Brain microvascular endothelial cell (primary cell): ENCODE results near the gene SS18L1.

ENCODE experiments used
- DNase-seq: peaks from one replicate; pipeline ENCODE4 v3.0.0-alpha.2; 2020
- H3K27ac ChIP-seq: fragments of 250-450 bp; sonication (Bioruptor Pico); 2 replicates; pipeline ENCODE4 v1.5.1; 2020; ENCODE audit warnings: mild to moderate bottlenecking, moderate library complexity
- H3K27me3 ChIP-seq: fragments of 250-450 bp; sonication (Bioruptor Pico); replicated peaks from 2 replicates; pipeline ENCODE4 v1.5.1; 2020; ENCODE audit warnings: mild to moderate bottlenecking
- H3K36me3 ChIP-seq: fragments of 250-450 bp; sonication (Bioruptor Pico); replicated peaks from 2 replicates; pipeline ENCODE4 v1.5.1; 2020; ENCODE audit warnings: mild to moderate bottlenecking
- H3K4me3 ChIP-seq: 2 replicates; pipeline ENCODE4 v1.5.1; 2011; ENCODE audit warnings: low read depth, mild to moderate bottlenecking, control low read depth, low read length, moderate library complexity
- in situ Hi-C: cut with HindIII; loops from 2 replicates; pipeline ENCODE4 v1.10.0; 2017; ENCODE audit warnings: low sequenced_read_pairs, low pct_ligation_motif_present
- TF ChIP-seq, protein P1 (sequence below): IDR thresholded peaks from 2 replicates; pipeline ENCODE4 v1.5.1; 2011; ENCODE audit warnings: low read depth, mild to moderate bottlenecking, moderate library complexity, low read length, control low read depth, inconsistent platforms; ENCODE audit errors: missing control alignments

SS18L1 gene

GRCh38 chr20:62224113-62224855 is 80.7 kb downstream of the SS18L1 start:
- Histone ChIP-seq H3K27ac (no peak overlapping the region), H3K4me3 (no peak overlapping the region), H3K27me3 (peaks cover 31% of the 10 kb centered on the region), H3K36me3 (no peaks in the 10 kb centered on the region)
- in situ Hi-C loops = no loop called here
- no peak for DNase-seq
- TF ChIP-seq, protein P1, sequence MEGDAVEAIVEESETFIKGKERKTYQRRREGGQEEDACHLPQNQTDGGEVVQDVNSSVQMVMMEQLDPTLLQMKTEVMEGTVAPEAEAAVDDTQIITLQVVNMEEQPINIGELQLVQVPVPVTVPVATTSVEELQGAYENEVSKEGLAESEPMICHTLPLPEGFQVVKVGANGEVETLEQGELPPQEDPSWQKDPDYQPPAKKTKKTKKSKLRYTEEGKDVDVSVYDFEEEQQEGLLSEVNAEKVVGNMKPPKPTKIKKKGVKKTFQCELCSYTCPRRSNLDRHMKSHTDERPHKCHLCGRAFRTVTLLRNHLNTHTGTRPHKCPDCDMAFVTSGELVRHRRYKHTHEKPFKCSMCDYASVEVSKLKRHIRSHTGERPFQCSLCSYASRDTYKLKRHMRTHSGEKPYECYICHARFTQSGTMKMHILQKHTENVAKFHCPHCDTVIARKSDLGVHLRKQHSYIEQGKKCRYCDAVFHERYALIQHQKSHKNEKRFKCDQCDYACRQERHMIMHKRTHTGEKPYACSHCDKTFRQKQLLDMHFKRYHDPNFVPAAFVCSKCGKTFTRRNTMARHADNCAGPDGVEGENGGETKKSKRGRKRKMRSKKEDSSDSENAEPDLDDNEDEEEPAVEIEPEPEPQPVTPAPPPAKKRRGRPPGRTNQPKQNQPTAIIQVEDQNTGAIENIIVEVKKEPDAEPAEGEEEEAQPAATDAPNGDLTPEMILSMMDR = no peak

DNA sequence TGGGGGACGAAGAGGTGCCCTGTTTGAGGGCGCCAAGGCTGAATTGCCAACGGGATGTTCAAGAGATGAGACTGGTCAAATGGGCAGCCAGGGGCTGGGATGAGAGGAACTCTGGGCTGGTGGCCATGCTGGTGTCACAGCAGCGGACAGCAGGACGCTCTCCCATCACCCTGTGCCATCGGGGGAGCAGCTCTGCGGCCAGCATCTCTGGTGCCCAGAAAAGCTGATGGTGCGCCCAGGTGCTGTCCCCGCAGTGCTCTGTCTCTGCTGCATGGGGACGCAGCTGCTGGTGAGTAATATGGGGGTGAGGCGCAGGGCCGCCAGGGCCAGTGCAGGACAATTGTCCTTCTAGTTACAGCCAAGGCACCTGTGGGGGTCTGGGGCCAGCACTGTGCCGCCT is 81.5 kb downstream of the SS18L1 start:
- Histone ChIP-seq H3K36me3 (no peaks in the 10 kb centered on the region), H3K27me3 (peaks cover 25% of the 10 kb centered on the region), H3K4me3 (no peak overlapping the region), H3K27ac (no peak overlapping the region)
- TF ChIP-seq, protein P1 = no peak
- in situ Hi-C loops = no loop called here
- DNase-seq = no peak

- Histone ChIP-seq H3K36me3 (no peaks in the 10 kb centered on the region), H3K4me3 (no peak overlapping the region), H3K27me3 (peaks cover 17% of the 10 kb centered on the region), H3K27ac (no peak overlapping the region)
- DNase-seq = no peak
- in situ Hi-C loops = no loop called here
- TF ChIP-seq, protein P1 = no peak
Measured at GRCh38 chr20:62225820-62226635, 82.5 kb downstream of the SS18L1 start.

- H3K36me3 ChIP-seq = no peaks in the 10 kb centered on the region
- in situ Hi-C loops = no loop called here
- TF ChIP-seq, protein P1 = no peak
- no peak for DNase-seq
- no peak overlapping the region for H3K27ac ChIP-seq
- no peak overlapping the region for H3K4me3 ChIP-seq
- H3K27me3 ChIP-seq = peaks cover 9% of the 10 kb centered on the region
Measured at GRCh38 chr20:62226707-62227590, 83.4 kb downstream of the SS18L1 start.

- Histone ChIP-seq H3K36me3 (no peaks in the 10 kb centered on the region), H3K27me3 (peaks cover 4% of the 10 kb centered on the region), H3K4me3 (no peak overlapping the region), H3K27ac (no peak overlapping the region)
- no peak for DNase-seq
- in situ Hi-C loops = no loop called here
- TF ChIP-seq, protein P1 = no peak
Measured at GRCh38 chr20:62227591-62227976, 84.0 kb downstream of the SS18L1 start.
